GM12878 (cell line): ENCODE results near the gene TTC29. TPM values are rescaled to one million over a fixed set of nuclear protein-coding genes. Genes with fewer than 3 reads are reported as not detected.
"Not testable (repeated sequence)": the region's sequence is repeated elsewhere in the genome, so short reads cannot be mapped to it uniquely, and the experiment has no call there.

ENCODE experiments used
- ATAC-seq: fragments of 200-7000 bp; cut with Tn5 transposase; 3 replicates; pipeline ENCODE4 v1.9.1; 2020; ENCODE audit warnings: mild to moderate bottlenecking, moderate library complexity
- BruUV-seq: library from RNA; stranded (reverse); fragments of 400-500 nt; replicated peaks from 2 replicates; lab custom pipeline; 2021; lab: Mats Ljungman, UMichigan
- CTCF ChIA-PET: fragments of 300-600 bp; sonication (Branson Sonifier 250); formaldehyde crosslinking; extraction: SDS; loops from one replicate; lab custom pipeline; 2021; ENCODE audit warnings: inconsistent platforms; lab: Yijun Ruan, JAX
- POLR2A ChIA-PET: fragments of 350-600 bp; formaldehyde crosslinking; extraction: SDS; loops from one replicate; lab custom pipeline; 2021; ENCODE audit warnings: inconsistent platforms; lab: Charles Lee
- RAD21 ChIA-PET: fragments of 300-600 bp; sonication (Branson Sonifier 250); formaldehyde crosslinking; loops from one replicate; lab custom pipeline; 2023; ENCODE audit warnings: antibody characterized with exemption; ENCODE audit not compliant: unreplicated experiment; lab: Charles Lee
- SMC1A ChIA-PET: fragments of 300-600 bp; sonication (Branson Sonifier 250); formaldehyde crosslinking; loops from one replicate; lab custom pipeline; 2023; ENCODE audit not compliant: unreplicated experiment, uncharacterized antibody; lab: Charles Lee
- DNase-seq: peaks from one replicate; pipeline ENCODE4 v3.0.0-alpha.2; 2011; ENCODE audit warnings: low read depth, low spot score
- FAIRE-seq: peaks from 3 replicates; lab custom pipeline; 2011; peaks lifted over from hg19 to GRCh38; lab: Jason Lieb, UNC
- H2AFZ ChIP-seq: 2 replicates; pipeline ENCODE4 v1.6.0; 2011; ENCODE audit warnings: low read depth, low read length, control low read depth; ENCODE audit not compliant: control insufficient read depth
- H3K27ac ChIP-seq: 2 replicates; pipeline ENCODE4 v1.5.1; 2011; ENCODE audit warnings: control low read depth; ENCODE audit not compliant: control insufficient read depth, insufficient read depth
- H3K27me3 ChIP-seq, 2 experiments: replicated peaks in 1 of 2; 2 replicates each; pipeline versions ENCODE4 v1.6.0 to v1.6.1; 2011; ENCODE audit warnings: low read length in 1 of 2; ENCODE audit not compliant: control insufficient read depth in 2 of 2, insufficient read depth in 2 of 2
- H3K36me3 ChIP-seq, 2 experiments: 2 replicates each; pipeline ENCODE4 v1.5.1; 2011; ENCODE audit warnings: low read length in 1 of 2; ENCODE audit not compliant: control insufficient read depth in 2 of 2, insufficient read depth in 2 of 2
- H3K4me1 ChIP-seq: 2 replicates; pipeline ENCODE4 v1.6.1; 2011; ENCODE audit warnings: mild to moderate bottlenecking, low read length, moderate library complexity, mixed read lengths; ENCODE audit not compliant: control insufficient read depth, insufficient read depth
- H3K4me2 ChIP-seq: 2 replicates; pipeline ENCODE4 v1.6.0; 2011; ENCODE audit warnings: control low read depth; ENCODE audit not compliant: control insufficient read depth, insufficient read depth
- H3K4me3 ChIP-seq: fragments of 200-600 bp; sonication (generic); 2 replicates; pipeline ENCODE4 v1.5.1; 2016
- H3K79me2 ChIP-seq: 2 replicates; pipeline ENCODE4 v1.6.0; 2011; ENCODE audit warnings: low read length; ENCODE audit not compliant: control insufficient read depth, insufficient read depth
- H3K9ac ChIP-seq: 2 replicates; pipeline ENCODE4 v1.8.0; 2011; ENCODE audit warnings: low read length, control low read depth, mixed read lengths; ENCODE audit not compliant: control insufficient read depth, insufficient read depth
- H3K9me3 ChIP-seq: replicated peaks from 3 replicates; pipeline ENCODE4 v1.5.1; 2011; ENCODE audit warnings: mild to moderate bottlenecking, low read length; ENCODE audit not compliant: control insufficient read depth, insufficient read depth
- H4K20me1 ChIP-seq: 2 replicates; pipeline ENCODE4 v1.6.0; 2011; ENCODE audit not compliant: control insufficient read depth, insufficient read depth
- MYB ChIP-seq: fragments of 150-350 bp; IDR thresholded peaks from 2 replicates; pipeline ENCODE4 v1.6.1; 2014; ENCODE audit warnings: mild to moderate bottlenecking, low read depth, low read length, borderline replicate concordance
- NFIC ChIP-seq: IDR thresholded peaks from 2 replicates; pipeline ENCODE4 v1.6.1; 2012; ENCODE audit warnings: low read depth, mild to moderate bottlenecking, inconsistent platforms, low read length, moderate library complexity
- NR2C1 ChIP-seq: fragments of 450-650 bp; IDR thresholded peaks from 2 replicates; pipeline ENCODE4 v1.6.1; 2017; ENCODE audit warnings: antibody characterized with exemption, mild to moderate bottlenecking, moderate library complexity
- RBBP5 ChIP-seq: fragments of 200-600 bp; sonication (generic); conservative IDR thresholded peaks from 2 replicates; pipeline ENCODE4 v1.6.1; 2016
- SUPT20H ChIP-seq: IDR thresholded peaks from 2 replicates; pipeline ENCODE4 v1.6.1; 2011; ENCODE audit warnings: low read depth, mild to moderate bottlenecking, low read length, moderate library complexity, borderline replicate concordance; ENCODE audit not compliant: control insufficient read depth
- YY1 ChIP-seq: IDR thresholded peaks from 2 replicates; pipeline ENCODE4 v1.6.1; 2011; ENCODE audit warnings: low read depth, mild to moderate bottlenecking, low read length
- ZBTB40 ChIP-seq: fragments of 450-650 bp; IDR thresholded peaks from 2 replicates; pipeline ENCODE4 v1.6.1; 2016; ENCODE audit warnings: mild to moderate bottlenecking, moderate library complexity, borderline replicate concordance
- WGBS: methylation state at CpG from one replicate; pipeline ENCODE4 v1.1.6; 2016; ENCODE audit warnings: low lambda C conversion rate; ENCODE audit not compliant: insufficient replicate concordance, insufficient coverage; ENCODE audit errors: missing lambda C conversion rate; 5-methylcytosine and 5-hydroxymethylcytosine counted together
- in situ Hi-C: fragments of 300-500 bp; cut with MboI; formaldehyde crosslinking; loops from 9 replicates; pipeline ENCODE4 v1.14.3; 2018; ENCODE audit warnings: mixed read lengths
- intact Hi-C: fragments of 100-400 bp; cut with micrococcal nuclease; formaldehyde crosslinking; loops from one replicate; pipeline ENCODE4 v1.14.2; 2022; ENCODE audit not compliant: unreplicated experiment
- polyA plus RNA-seq, 11 experiments: library from polyadenylated mRNA; depleted of rRNA in 4 of 11; unstranded in 6 of 11; stranded (reverse) in 5 of 11; fragments of >200 nt; fragmentation: Nextera tagmentation in 4 of 11; fragmentation: Illumina TruSeq in 1 of 11; extraction: Ambion mirVana in 4 of 11; extraction: Trizol in 1 of 11; gene quantifications; 1 replicate in 1 of 11; 2 replicates in 10 of 11; pipeline versions ENCODE4 v1.2.1 to v1.2.3, GENCODE V29; 2011 to 2016; ENCODE audit warnings: inconsistent platforms in 2 of 11, missing spikeins in 2 of 11, low read depth in 1 of 11
- total RNA-seq, 4 experiments: library from RNA; depleted of rRNA in 3 of 4; stranded (reverse); fragments of >200 nt in 3 of 4; fragmentation: Illumina TruSeq in 1 of 4; extraction: Trizol in 1 of 4; gene quantifications; 2 replicates each; pipeline versions ENCODE4 v1.2.1 to v1.2.3, GENCODE V29; 2013 to 2021

The TTC29 gene
- total and polyA plus RNA-seq, 10 of the 15 experiments (the other 5 are each of a cell fraction or from before 2014, with no cell fraction given), result not detected

- POLR2A ChIA-PET, in situ Hi-C loops, BruUV-seq, ATAC-seq, H3K36me3 ChIP-seq, RAD21 ChIA-PET, H4K20me1 ChIP-seq, H3K27ac ChIP-seq, SMC1A ChIA-PET, FAIRE-seq, H3K4me2 ChIP-seq, intact Hi-C loops, H3K4me1 ChIP-seq, H3K9ac ChIP-seq, H3K27me3 ChIP-seq, CTCF ChIA-PET, H3K9me3 ChIP-seq, H3K79me2 ChIP-seq, DNase-seq, H3K4me3 ChIP-seq, H2AFZ ChIP-seq: not testable (repeated sequence)
- WGBS, result 56% methylated on average over 6 of the region's 6 CpGs
These were observed 281.7 kb downstream of the TTC29 start for GRCh38 chr4:146663968-146664311.

- ATAC-seq (no peak), DNase-seq (no peak), FAIRE-seq (no peak)
- H4K20me1 ChIP-seq, result no peaks in the 10 kb centered on the region
- no peaks in the 10 kb centered on the region for H3K79me2 ChIP-seq
- TF ChIP-seq NR2C1 (no peak), RBBP5 (no peak), MYB (no peak), NFIC (no peak), ZBTB40 (no peak), YY1 (no peak), SUPT20H (no peak)
- no peak overlapping the region for H3K4me2 ChIP-seq
- in situ Hi-C loops, result no loop called here
- no peaks in the 10 kb centered on the region for H3K36me3 ChIP-seq
- H3K27ac ChIP-seq, result no peak overlapping the region
- whole genome bisulfite sequencing, result 10% methylated on average over 4 of the region's 4 CpGs
- no peaks in the 10 kb centered on the region for H3K9me3 ChIP-seq
- CTCF ChIA-PET, result no interaction called here
- no peak overlapping the region for H2AFZ ChIP-seq
- H3K27me3 ChIP-seq, result no peaks in the 10 kb centered on the region
- RAD21 ChIA-PET, result no interaction called here
- intact Hi-C loops, result no loop called here
- no peak overlapping the region for H3K4me3 ChIP-seq
- no peaks in the 10 kb centered on the region for H3K4me1 ChIP-seq
- SMC1A ChIA-PET, result interaction anchor here (0.6 kb wide), 1 partner anchor 53 kb away, joined by 3 read pairs; no protein-coding TSS in a partner anchor
- no peak overlapping the region for H3K9ac ChIP-seq
- POLR2A ChIA-PET, result no interaction called here
- BruUV-seq, result no TSS peak
These were observed 284.3 kb downstream of the TTC29 start for GRCh38 chr4:146661367-146661766.
